Neural cell (in vitro differentiated cells): ENCODE results near the gene TBC1D24. TPM values are rescaled to one million over a fixed set of nuclear protein-coding genes. Genes with fewer than 3 reads are reported as not detected.

Experiments
- H2AFZ ChIP-seq: fragments of 200-600, 300-800 bp; sonication (generic), shearing (Covaris generic); 2 replicates; pipeline ENCODE4 v1.6.0; 2014; ENCODE audit warnings: low read depth, mild to moderate bottlenecking, antibody characterized with exemption, low read length, moderate library complexity
- H3F3A ChIP-seq: fragments of 200-600 bp; shearing (Covaris generic); 2 replicates; pipeline ENCODE4 v1.6.1; 2016; ENCODE audit warnings: mild to moderate bottlenecking, moderate library complexity, mixed read lengths, antibody characterized with exemption, low read length; ENCODE audit not compliant: insufficient read depth, poor library complexity, severe bottlenecking
- H3K27ac ChIP-seq: fragments of 200-600, 300-800 bp; sonication (generic), shearing (Covaris generic); 2 replicates; pipeline ENCODE4 v1.5.1; 2014; ENCODE audit warnings: mild to moderate bottlenecking, low read length, moderate library complexity
- H3K27me3 ChIP-seq: fragments of 300-800, 200-600 bp; sonication (generic), shearing (Covaris generic); 2 replicates; pipeline ENCODE4 v1.6.0; 2014; ENCODE audit warnings: mild to moderate bottlenecking, low read depth, low read length, moderate library complexity; ENCODE audit not compliant: insufficient read depth
- H3K36me3 ChIP-seq: fragments of 300-800, 200-600 bp; sonication (generic), shearing (Covaris generic); 2 replicates; pipeline ENCODE4 v1.5.1; 2014; ENCODE audit warnings: mild to moderate bottlenecking, antibody characterized with exemption, low read length, moderate library complexity; ENCODE audit not compliant: insufficient read depth
- H3K4me2 ChIP-seq: fragments of 300-800, 200-600 bp; sonication (generic), shearing (Covaris generic); 2 replicates; pipeline ENCODE4 v1.6.0; 2014; ENCODE audit warnings: mild to moderate bottlenecking, low read length
- H3K4me3 ChIP-seq: fragments of 300-800, 200-600 bp; sonication (generic), shearing (Covaris generic); 2 replicates; pipeline ENCODE4 v1.5.1; 2014; ENCODE audit warnings: mild to moderate bottlenecking, low read length, moderate library complexity
- H3K79me2 ChIP-seq: fragments of 200-600 bp; shearing (Covaris generic); replicated peaks from 2 replicates; pipeline ENCODE4 v1.6.0; 2014; ENCODE audit warnings: mild to moderate bottlenecking, low read length, moderate library complexity; ENCODE audit not compliant: insufficient read depth
- H3K9ac ChIP-seq: fragments of 300-800, 200-600 bp; sonication (generic), shearing (Covaris generic); 2 replicates; pipeline ENCODE4 v1.6.1; 2016; ENCODE audit warnings: mild to moderate bottlenecking, low read length, mixed read lengths
- H3K9me2 ChIP-seq: fragments of 200-600 bp; shearing (Covaris generic); 2 replicates; pipeline ENCODE4 v1.6.1; 2016; ENCODE audit warnings: mild to moderate bottlenecking, low read length, mixed read lengths; ENCODE audit not compliant: insufficient read depth
- H3K9me3 ChIP-seq: fragments of 200-600, 300-800 bp; sonication (generic), shearing (Covaris generic); 2 replicates; pipeline ENCODE4 v1.6.1; 2016; ENCODE audit warnings: mild to moderate bottlenecking, mixed run types, low read length, moderate library complexity, mixed read lengths
- H4K20me1 ChIP-seq: fragments of 200-600 bp; shearing (Covaris generic); 2 replicates; pipeline ENCODE4 v1.6.1; 2016; ENCODE audit warnings: mild to moderate bottlenecking, mixed run types; ENCODE audit not compliant: insufficient read depth
- EP300 ChIP-seq: fragments of 450-650 bp; conservative IDR thresholded peaks from 2 replicates; pipeline ENCODE4 v1.6.1; 2014; ENCODE audit warnings: antibody characterized with exemption, mild to moderate bottlenecking, moderate library complexity; ENCODE audit not compliant: poor library complexity, severe bottlenecking
- EZH2 ChIP-seq: fragments of 200-600, 300-800 bp; shearing (Covaris generic), sonication (generic); IDR thresholded peaks from 2 replicates; pipeline ENCODE4 v1.6.1; 2014; ENCODE audit warnings: antibody characterized with exemption, low read length, borderline replicate concordance, mild to moderate bottlenecking; ENCODE audit not compliant: insufficient read depth, poor library complexity, severe bottlenecking
- MXI1 ChIP-seq: fragments of 450-650 bp; conservative IDR thresholded peaks from 2 replicates; pipeline ENCODE4 v1.6.1; 2014; ENCODE audit warnings: antibody characterized with exemption, mild to moderate bottlenecking; ENCODE audit not compliant: poor library complexity, severe bottlenecking
- POLR2AphosphoS5 ChIP-seq: IDR thresholded peaks from 2 replicates; pipeline ENCODE4 v1.6.1; 2012
- RAD21 ChIP-seq: fragments of 450-650 bp; conservative IDR thresholded peaks from 2 replicates; pipeline ENCODE4 v1.6.1; 2014; ENCODE audit warnings: antibody characterized with exemption, mild to moderate bottlenecking, moderate library complexity
- SMC3 ChIP-seq: fragments of 450-650 bp; conservative IDR thresholded peaks from 2 replicates; pipeline ENCODE4 v1.6.1; 2014; ENCODE audit warnings: antibody characterized with exemption, mild to moderate bottlenecking, moderate library complexity; ENCODE audit not compliant: poor library complexity
- TAF1 ChIP-seq: IDR thresholded peaks from 2 replicates; pipeline ENCODE4 v1.6.1; 2012; ENCODE audit warnings: low read depth
- polyA plus RNA-seq: library from polyadenylated mRNA; depleted of rRNA; stranded (reverse); fragments of >200 nt; gene quantifications from 2 replicates; pipeline ENCODE4 v1.2.3, GENCODE V29; 2014
- TF ChIP-seq, protein P1 (sequence below): IDR thresholded peaks from 2 replicates; pipeline ENCODE4 v1.6.1; 2012; ENCODE audit warnings: borderline replicate concordance
- TF ChIP-seq, protein P2 (sequence below): fragments of 450-650 bp; IDR thresholded peaks from 2 replicates; pipeline ENCODE4 v1.5.1; 2014; ENCODE audit warnings: antibody characterized with exemption, mild to moderate bottlenecking, moderate library complexity; ENCODE audit not compliant: poor library complexity, severe bottlenecking

Gene TBC1D24
- polyA plus RNA-seq, 1 donor from 2014 or later, result 27.1 TPM

DNA sequence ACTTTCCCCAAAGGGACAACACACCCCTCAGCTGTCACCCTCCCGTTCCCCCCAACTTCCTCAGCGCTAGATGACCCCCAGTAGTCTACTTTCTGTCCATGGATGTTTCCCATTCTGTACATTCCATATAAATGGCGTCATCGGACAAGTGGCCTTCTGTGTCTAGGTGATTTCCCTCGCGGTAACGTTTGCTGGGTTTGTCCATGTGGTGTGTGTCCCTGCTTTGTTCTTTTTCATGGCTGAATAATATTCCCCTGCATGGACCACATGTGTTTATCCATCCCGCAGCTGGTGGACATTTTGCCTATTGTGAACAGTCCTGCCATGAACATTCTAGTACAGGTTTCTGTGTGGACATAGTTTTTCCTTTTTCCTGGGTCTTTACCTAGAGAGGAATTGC is 22.3 kb upstream of the TBC1D24 start:
- no peaks in the 10 kb centered on the region for H3K36me3 ChIP-seq
- H2AFZ ChIP-seq, result no peak overlapping the region
- no peaks in the 10 kb centered on the region for H3K79me2 ChIP-seq
- H3K4me3 ChIP-seq, result no peak overlapping the region
- H3F3A ChIP-seq, result no peaks in the 10 kb centered on the region
- no peak overlapping the region for H3K4me2 ChIP-seq
- H3K9me2 ChIP-seq, result no peaks in the 10 kb centered on the region
- no peak overlapping the region for H3K27ac ChIP-seq
- no peak overlapping the region for H3K9ac ChIP-seq
- H3K27me3 ChIP-seq, result no peaks in the 10 kb centered on the region
- TF ChIP-seq, protein P1, sequence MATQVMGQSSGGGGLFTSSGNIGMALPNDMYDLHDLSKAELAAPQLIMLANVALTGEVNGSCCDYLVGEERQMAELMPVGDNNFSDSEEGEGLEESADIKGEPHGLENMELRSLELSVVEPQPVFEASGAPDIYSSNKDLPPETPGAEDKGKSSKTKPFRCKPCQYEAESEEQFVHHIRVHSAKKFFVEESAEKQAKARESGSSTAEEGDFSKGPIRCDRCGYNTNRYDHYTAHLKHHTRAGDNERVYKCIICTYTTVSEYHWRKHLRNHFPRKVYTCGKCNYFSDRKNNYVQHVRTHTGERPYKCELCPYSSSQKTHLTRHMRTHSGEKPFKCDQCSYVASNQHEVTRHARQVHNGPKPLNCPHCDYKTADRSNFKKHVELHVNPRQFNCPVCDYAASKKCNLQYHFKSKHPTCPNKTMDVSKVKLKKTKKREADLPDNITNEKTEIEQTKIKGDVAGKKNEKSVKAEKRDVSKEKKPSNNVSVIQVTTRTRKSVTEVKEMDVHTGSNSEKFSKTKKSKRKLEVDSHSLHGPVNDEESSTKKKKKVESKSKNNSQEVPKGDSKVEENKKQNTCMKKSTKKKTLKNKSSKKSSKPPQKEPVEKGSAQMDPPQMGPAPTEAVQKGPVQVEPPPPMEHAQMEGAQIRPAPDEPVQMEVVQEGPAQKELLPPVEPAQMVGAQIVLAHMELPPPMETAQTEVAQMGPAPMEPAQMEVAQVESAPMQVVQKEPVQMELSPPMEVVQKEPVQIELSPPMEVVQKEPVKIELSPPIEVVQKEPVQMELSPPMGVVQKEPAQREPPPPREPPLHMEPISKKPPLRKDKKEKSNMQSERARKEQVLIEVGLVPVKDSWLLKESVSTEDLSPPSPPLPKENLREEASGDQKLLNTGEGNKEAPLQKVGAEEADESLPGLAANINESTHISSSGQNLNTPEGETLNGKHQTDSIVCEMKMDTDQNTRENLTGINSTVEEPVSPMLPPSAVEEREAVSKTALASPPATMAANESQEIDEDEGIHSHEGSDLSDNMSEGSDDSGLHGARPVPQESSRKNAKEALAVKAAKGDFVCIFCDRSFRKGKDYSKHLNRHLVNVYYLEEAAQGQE, result no peak
- no peak for TF ChIP-seq TAF1
- TF ChIP-seq, protein P2, sequence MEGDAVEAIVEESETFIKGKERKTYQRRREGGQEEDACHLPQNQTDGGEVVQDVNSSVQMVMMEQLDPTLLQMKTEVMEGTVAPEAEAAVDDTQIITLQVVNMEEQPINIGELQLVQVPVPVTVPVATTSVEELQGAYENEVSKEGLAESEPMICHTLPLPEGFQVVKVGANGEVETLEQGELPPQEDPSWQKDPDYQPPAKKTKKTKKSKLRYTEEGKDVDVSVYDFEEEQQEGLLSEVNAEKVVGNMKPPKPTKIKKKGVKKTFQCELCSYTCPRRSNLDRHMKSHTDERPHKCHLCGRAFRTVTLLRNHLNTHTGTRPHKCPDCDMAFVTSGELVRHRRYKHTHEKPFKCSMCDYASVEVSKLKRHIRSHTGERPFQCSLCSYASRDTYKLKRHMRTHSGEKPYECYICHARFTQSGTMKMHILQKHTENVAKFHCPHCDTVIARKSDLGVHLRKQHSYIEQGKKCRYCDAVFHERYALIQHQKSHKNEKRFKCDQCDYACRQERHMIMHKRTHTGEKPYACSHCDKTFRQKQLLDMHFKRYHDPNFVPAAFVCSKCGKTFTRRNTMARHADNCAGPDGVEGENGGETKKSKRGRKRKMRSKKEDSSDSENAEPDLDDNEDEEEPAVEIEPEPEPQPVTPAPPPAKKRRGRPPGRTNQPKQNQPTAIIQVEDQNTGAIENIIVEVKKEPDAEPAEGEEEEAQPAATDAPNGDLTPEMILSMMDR, result no peak
- TF ChIP-seq POLR2AphosphoS5, result no peak
- TF ChIP-seq EZH2, result no peak
- no peak for TF ChIP-seq MXI1
- TF ChIP-seq RAD21, result no peak
- TF ChIP-seq EP300, result no peak
- TF ChIP-seq SMC3, result no peak
- no peaks in the 10 kb centered on the region for H4K20me1 ChIP-seq
- H3K9me3 ChIP-seq, result no peaks in the 10 kb centered on the region

DNA sequence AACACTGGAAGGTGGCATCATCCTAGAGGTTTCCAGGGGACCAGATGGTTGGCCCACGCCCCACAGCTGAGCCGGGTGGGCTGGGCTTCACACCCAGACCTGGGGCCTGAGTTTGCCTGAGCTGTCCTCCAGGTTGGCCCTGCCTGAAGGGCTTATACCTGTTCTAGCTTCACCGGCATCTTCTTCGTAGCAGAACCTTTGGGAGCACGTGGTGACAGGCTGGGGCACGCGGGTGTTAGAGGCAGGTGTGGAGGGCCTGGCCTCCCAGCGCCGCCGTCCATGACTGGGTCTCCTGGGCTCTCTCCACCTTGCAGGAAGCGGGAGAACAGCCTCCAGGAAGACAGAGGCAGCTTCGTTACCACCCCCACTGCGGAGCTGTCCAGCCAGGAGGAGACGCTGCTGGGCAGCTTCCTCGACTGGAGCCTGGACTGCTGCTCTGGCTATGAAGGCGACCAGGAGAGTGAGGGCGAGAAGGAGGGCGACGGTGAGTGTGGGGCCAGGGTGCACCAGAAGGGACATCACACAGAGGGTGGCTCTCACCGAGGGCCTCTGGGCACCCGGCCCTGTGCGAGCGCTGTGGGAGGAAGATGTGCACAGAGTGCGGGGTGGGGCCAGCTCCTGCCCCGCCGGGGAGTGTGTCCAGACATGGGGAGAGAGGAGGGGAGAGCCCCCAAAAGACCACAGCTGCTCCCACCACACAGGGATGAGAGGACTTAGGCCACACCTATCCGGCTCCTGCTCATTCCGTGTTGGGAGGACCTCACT is 19.7 kb upstream of the TBC1D24 start:
- Histone ChIP-seq H3K27ac (no peak overlapping the region), H3K27me3 (no peaks in the 10 kb centered on the region), H3K9me3 (no peaks in the 10 kb centered on the region), H3K9ac (no peak overlapping the region), H3K79me2 (no peaks in the 10 kb centered on the region), H3K4me2 (no peak overlapping the region), H3K4me3 (no peak overlapping the region), H3F3A (no peaks in the 10 kb centered on the region), H3K36me3 (no peaks in the 10 kb centered on the region), H2AFZ (no peak overlapping the region), H4K20me1 (no peaks in the 10 kb centered on the region), H3K9me2 (no peaks in the 10 kb centered on the region)
- TF ChIP-seq MXI1, result no peak
